ENCODE results near the gene NCKAP5.

GRCh38 chr2:132871831-132872230 lies 696.4 kb downstream of the NCKAP5 start:
- no peak for TF ChIP-seq CTCF (IDR thresholded peaks at IDR 0.05)
- TF ChIP-seq EZH2 (IDR thresholded peaks at IDR 0.05; ENCODE audit: borderline replicate concordance, insufficient read depth, low read depth, low read length, poor library complexity, severe bottlenecking): no peak
